Upper lobe of left lung (tissue), 4 donors: Measurements from ENCODE around the gene TPP2.

Source experiments
- CTCF ChIP-seq, 6 experiments: fragments of 450-650 bp in 4 of 6; fragments of 200-600 bp in 2 of 6; sonication (generic) in 2 of 6; IDR thresholded peaks; one replicate each; pipeline ENCODE4 v1.5.1; 2016 to 2019; ENCODE audit warnings: antibody characterized with exemption in 6 of 6
- POLR2A ChIP-seq, 4 donors: fragments of 450-650 bp; IDR thresholded peaks; one replicate each; pipeline ENCODE4 v1.5.1; 2016 to 2017; ENCODE audit warnings: antibody characterized with exemption in 4 of 4, mild to moderate bottlenecking in 2 of 4
- POLR2AphosphoS5 ChIP-seq, 2 donors: sonication (generic); formaldehyde crosslinking; IDR thresholded peaks; one replicate each; pipeline ENCODE4 v1.5.1; 2017; ENCODE audit warnings: antibody characterized with exemption in 2 of 2

GRCh38 chr13:102688306-102688973 is 91.7 kb downstream of the TPP2 start:
- TF ChIP-seq CTCF (IDR thresholded peaks at IDR 0.05) (no peak), POLR2AphosphoS5 (IDR thresholded peaks at IDR 0.05) (no peak), POLR2A (IDR thresholded peaks at IDR 0.05) (no peak)
